Measurements from ENCODE around the gene NSMCE1.

GRCh38 chr16:27224741-27225300, 43.8 kb downstream of the NSMCE1 start:
- no peak for TF ChIP-seq CTCF (IDR thresholded peaks at IDR 0.05)
- no peak for TF ChIP-seq POLR2A (IDR thresholded peaks at IDR 0.05)

All from testis (tissue), 2 donors.